Measurements from ENCODE around the gene FLRT1. TPM values are rescaled to one million over a fixed set of nuclear protein-coding genes. Genes with fewer than 3 reads are reported as not detected.

Gene FLRT1
- total RNA-seq, 1 experiment from 2014 or later = not detected

GRCh38 chr11:64023712-64024710, 11.7 kb upstream of the FLRT1 start:
- DNase-seq (ENCODE audit: low read depth) = no peak

- DNase-seq (ENCODE audit: low read depth) = no peak
Observed at GRCh38 chr11:64025205-64025604, 10.5 kb upstream of the FLRT1 start.

DNA sequence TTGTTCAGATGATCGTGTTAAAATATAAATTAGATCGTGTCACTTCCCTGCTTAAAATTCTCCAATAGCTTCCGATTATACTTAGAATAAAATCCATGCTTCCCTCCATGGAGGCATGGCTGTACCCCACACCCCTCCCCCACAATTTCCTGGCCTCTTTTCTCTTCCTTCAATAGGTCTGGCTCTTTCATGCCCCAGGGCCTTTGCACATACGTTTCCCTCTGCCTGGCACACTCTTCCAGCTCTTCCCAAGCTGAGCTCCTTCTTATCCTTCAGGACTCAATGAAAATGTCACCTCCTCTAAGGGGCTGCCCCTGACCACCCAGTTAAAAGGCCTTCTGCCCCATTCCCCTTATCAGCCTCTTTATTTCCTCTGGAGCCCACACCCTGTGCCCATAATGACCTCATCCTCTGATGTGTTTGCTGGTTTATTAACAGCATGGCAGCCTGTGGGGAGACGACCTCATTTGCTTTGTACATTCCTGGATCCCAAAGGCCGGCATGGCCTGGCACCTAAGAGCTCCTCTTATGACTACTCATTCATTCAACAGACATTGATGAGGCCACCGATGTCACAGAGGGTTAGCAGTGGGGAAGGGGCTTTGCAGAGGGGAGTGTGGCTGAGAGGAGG, 9.0 kb upstream of the FLRT1 start:
- no peak for DNase-seq (ENCODE audit: low read depth)

DNA sequence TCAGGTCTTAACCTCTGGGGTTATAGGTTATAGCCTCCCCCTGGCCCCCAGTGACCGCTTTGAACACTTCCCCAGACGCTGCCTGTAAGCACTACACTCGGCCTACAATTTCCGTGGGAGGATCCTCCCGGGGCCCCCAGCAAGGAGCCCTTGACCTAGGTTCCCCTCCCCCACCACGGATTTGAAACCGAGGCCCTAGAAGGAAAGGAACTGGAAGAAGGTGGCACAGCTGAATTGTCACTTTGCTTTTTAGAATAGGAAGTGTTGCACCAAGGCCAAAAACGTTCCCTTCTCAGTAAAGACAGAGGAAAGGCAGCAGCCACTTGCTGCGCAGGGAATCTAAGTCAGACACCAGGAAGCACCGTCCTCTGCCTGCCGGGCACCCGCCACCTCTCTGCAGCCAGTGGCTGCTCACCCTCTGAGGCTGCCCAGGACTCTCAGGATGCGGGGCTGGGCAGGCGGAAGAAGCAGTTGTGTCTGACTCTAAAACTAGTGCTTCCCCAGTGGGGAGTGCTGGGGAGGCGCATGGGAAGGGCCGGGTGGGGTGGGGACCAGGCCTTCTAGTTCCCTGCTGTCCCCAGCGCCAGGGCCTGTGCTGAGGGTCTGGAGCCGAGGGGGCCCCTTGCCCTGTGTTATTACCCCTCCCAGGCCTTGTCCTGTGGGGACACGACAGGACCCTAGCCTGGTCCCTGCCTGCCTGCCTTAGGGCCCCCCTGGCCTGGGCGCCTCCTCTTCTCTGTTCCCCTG, 7.9 kb upstream of the FLRT1 start:
- DNase-seq (ENCODE audit: low read depth) = no peak

DNA sequence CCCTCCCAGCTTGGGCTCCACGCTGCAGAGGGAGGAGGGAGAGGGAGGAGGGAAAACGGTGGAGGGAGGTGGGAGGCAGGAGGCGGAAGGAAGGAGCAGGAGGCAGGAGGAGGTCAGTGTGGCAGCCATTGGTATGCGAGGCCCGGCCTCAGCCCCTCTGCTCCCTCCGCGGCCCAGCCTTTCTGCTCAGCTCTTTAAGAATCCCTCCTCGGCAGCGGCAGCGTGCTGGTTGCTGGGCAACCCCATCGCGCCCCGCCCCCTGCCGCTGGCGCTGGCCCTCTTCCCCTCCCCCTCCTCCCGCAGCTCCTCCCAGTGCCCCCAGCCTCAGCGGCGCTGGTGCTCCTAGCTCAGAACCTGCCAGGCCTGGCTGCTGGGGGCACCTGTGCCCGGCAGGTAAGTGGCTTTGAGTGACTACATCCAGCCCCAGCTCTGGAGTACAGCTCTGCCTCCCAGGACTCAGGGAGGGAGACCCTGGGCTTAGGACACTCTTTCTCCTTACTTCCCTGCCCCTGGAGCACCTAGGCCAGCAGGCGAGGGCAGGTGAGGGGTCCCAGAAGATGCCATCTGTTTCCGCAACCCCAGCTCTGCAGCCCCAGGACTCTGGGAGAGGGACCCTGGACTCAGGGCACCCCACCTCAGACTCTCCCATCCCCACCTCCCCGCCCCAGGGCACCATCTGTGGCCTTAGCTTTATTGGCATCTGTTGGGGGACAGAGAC, 7.2 kb upstream of the FLRT1 start:
- DNase-seq (ENCODE audit: low read depth) = no peak

DNA sequence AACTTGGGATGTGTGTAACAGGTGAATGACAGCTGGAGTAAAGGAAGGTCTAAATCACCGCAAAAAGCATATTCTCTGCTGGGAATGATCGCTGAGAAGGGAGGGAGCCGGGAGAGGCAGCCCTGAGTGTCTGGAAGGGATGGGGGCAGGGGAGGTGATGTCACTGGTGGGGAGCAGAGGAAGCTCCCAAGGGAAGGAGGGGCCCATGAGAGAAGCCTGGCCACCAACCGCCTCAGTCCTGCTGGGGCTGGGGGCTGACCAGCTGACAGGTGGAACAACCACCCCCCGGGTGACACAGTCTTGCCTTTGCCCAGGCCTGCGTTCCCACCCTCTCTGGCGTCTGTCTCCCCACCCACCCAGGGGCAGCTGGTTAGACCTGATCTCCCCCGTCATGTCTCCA, 6.0 kb upstream of the FLRT1 start:
- no peak for DNase-seq (ENCODE audit: low read depth)

DNA sequence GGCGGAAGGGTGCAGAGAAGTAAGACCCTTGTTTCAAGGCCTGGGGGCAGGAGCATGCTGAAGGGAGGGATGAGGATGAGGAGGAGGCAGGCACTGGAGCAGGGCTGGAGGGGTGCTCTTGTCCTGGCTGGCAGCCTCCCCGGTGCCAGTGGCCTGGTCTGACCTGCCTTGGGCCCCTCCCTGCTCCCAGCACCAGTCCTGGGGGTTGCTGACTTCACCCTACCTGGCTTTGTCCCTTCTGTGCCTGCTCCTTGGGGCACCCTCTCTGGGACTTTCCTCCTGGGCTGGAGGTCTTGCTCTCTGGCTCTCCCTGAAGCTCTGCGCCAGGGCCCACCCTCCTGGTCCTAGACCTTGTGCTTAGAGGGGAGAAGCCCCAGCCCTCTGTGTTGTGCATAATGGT, 4.7 kb upstream of the FLRT1 start:
- no peak for DNase-seq (ENCODE audit: low read depth)

DNA sequence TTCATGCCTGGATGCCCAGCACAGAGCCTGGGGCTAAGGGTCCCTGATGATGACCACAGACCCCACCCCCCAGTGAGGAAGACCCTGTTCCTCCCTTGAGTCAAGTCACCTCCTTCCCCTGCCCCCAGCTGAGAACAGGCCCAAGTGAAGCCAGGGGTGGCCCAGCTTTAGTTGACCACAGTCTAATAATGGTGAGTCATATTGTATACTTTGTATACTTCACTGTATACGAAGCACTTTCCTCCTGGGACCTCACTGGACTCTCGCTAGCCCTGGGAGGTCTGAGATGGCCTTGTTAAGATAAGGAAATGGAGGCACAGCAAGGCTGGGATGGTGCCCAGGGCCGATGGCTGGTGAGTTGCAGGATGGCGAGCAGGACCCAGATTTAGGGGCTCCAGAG, 3.7 kb upstream of the FLRT1 start:
- DNase-seq (ENCODE audit: low read depth) = no peak

DNA sequence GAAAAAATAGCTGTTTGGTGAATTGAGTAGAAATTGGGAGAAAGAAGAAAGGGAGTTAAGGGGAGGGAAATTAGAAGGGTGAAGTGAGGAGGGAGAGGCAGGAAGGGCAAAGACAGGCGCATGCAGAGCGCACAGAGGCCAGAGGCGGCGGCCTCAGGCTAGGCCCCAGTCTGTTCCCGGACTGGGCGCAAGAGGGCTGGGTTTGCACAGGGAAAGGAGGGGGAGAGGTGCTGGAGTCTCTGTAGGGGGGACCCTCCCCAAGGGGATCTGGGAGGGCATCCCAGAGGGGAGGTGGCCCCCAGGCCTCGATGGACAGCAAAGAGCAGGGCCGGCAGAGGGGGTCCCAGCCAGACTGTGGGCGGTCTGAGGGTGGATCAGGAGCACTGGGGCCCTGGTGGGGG, 1.3 kb upstream of the FLRT1 start:
- DNase-seq (ENCODE audit: low read depth) = no peak

DNA sequence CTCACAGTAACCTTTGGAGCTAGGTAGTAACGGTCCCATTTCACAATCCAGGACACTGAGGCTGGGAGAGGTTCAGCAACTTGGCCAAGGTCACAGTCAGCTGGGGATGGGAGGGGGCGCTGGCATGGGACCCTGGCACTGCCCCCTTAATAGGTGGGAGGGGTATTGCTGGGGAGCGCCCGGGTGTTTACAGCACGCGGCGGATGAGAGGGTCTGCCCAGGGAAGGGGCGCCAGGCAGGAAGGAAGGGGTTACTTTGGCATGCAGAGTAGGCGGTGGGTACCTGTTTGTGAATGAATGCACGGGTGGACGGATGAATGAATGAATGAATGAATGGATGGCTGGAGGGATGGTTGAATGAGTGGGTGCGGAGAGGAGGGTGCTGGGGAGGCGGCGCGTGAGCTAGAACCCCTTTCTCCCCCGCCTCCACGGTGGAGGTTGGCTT, 628 bp upstream of the FLRT1 start:
- DNase-seq (ENCODE audit: low read depth) = no peak

DNA sequence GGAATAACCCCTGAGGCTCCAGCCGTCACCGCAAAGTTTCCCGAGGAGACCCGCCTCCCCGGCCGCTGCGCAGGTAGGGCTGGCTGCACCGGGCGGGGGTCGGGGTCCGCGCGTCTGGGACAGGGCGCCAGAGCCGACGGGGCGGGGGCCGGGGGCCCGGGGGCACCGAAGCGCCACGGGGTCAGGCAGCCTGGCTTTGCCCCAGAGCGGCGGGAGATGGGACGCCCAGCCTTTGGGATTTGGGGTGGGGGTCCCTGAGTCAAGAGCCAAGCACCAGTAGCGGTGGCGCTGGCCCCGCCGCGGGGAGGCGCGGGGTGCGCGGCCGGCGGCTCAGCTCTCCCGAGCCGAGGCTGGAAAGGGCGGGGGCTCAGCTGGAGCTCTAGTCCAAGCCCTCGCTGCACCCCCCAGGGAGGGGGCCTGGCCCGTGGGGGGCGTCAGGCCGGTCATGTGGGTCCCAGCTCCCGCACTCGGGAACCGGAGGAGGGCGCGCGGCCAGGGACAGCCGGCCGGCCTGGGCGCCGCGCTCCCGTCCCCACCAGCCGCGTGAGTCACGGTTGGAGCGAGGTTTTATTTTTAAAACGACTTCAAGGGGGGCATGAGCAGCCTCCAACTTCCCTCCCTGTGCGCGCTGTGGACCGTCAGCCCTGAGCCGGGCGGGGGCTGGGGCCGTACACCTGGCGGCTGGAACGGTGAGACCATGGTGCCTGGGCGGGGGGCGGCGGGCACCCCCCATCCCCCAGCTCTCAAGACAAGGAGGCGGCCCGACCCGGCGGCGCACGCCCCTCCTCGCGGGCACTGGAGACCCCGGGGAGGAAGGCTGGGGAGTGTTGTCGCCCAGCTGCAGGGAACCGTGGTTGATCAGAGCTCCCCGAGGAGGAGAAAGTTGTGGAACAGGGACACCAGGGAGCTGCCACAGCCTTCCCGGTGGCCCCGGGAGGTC, 626 bp downstream of the FLRT1 start:
- DNase-seq (ENCODE audit: low read depth) = peak; percentile 34

- no peak for DNase-seq (ENCODE audit: low read depth)
Observed at GRCh38 chr11:64037027-64037634, 1.4 kb downstream of the FLRT1 start.

DNA sequence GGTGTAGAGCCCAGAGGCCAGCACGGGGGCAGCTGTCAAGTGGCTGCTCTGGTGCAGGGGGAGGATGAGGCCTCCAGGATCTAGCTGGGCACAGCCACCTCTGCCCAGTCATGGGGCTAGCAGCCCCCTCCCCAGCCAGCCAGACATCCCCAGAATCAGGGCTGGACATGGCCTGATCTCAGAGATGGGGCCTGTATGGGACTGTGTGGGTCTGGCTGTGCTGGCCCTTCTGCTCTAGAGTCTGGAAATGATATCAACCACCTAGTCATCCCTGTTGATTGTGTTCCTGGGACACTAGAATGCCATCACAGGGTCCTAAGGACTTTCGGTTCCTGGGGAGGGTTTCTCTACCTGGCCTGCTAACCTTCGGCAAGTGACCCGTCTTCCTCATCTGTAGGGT, 2.8 kb downstream of the FLRT1 start:
- no peak for DNase-seq (ENCODE audit: low read depth)

- DNase-seq (ENCODE audit: low read depth) = no peak
Observed at GRCh38 chr11:64039012-64039665, 3.4 kb downstream of the FLRT1 start.

GRCh38 chr11:64040684-64041322, 5.1 kb downstream of the FLRT1 start:
- no peak for DNase-seq (ENCODE audit: low read depth)

GRCh38 chr11:64041846-64042245, 6.1 kb downstream of the FLRT1 start:
- no peak for DNase-seq (ENCODE audit: low read depth)

GRCh38 chr11:64042301-64042700, 6.6 kb downstream of the FLRT1 start:
- no peak for DNase-seq (ENCODE audit: low read depth)

- no peak for DNase-seq (ENCODE audit: low read depth)
Observed at GRCh38 chr11:64043545-64043944, 7.8 kb downstream of the FLRT1 start.

Data from LHCN-M2 (cell line).